NK-92 (cell line): ENCODE data around the gene SEMA5B.

ENCODE experiments used
- DNase-seq: peaks from one replicate; lab custom pipeline; 2025; ENCODE audit not compliant: unreplicated experiment; lab: John Stamatoyannopoulos, UW

Gene SEMA5B

DNA sequence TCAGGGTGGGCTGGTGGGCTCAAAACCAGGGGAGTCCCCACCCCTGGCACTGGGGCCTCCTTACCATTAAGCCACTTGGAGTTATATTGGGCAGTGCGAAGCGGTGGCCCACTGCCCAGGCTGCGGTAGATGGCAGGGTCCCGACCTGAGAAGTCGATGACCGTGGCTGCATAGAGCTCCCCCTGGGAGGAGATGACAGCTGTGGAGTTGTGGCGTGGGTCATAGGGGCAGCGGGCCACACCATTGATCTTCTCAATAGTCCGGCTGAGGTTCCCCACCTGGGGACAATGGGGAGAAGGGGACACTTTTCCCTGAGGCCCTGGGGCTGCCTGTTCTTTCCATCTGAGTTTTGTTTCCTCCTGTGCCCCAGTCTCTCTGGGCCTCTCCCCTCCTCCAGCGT lies 99.8 kb downstream of the SEMA5B start:
- no peak for DNase-seq

DNA sequence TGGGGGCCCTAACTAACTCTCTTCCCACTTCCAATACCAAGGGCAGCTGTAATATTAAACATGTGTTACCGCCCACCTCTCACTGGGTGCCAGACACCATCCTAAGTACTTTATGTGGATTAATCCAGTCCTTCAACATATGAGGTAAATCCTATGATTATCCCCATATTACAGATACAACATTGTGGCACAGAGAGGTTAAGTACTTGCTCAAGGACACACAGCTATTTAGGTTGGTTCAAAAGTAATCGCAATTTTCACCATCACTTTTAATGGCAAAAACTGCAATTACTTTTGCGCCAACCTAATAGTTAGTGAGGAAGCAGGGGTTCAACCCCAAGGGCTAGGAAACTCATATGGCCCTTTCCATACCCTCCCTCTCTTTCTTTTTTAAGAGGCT lies 100.8 kb downstream of the SEMA5B start:
- no peak for DNase-seq

DNA sequence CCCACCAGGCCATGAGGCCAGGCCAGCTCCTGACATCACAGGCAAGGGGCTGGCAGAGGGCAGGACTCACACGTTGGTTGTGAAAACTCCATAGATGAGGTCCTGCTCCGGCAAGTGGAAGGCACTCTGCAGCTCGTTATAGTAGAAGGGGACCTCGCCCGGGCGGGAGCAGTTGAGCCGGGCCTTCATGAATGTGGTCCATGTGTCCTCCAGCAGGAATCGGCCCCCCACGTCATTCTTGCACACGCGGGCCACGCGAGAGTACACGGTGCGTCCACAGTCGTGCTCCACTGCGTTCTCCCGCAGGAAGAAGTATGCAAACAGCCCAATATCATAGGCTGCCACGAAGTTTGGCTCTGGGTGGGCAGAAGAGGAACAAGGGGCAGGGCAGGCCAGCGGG lies 101.2 kb downstream of the SEMA5B start:
- no peak for DNase-seq

DNA sequence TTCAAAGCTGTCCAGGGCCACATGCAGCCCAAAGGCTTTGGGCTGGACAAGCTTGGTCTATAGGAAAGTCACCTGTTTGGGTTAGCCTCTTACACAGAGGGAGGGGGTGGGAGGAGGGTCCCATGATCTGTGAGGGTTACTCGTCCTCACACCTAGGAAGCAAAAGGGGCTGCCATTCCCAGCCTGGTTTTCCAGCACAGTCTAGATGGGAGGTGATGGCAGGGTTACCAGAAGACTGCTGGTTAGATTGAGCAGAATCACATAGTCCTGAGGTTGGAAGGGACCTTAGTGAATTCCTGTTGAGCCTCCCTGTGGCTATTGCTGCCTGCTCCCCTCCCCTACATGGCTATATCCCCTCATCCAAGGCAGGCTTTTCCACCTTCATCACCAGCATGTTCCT lies 101.8 kb downstream of the SEMA5B start:
- no peak for DNase-seq

DNA sequence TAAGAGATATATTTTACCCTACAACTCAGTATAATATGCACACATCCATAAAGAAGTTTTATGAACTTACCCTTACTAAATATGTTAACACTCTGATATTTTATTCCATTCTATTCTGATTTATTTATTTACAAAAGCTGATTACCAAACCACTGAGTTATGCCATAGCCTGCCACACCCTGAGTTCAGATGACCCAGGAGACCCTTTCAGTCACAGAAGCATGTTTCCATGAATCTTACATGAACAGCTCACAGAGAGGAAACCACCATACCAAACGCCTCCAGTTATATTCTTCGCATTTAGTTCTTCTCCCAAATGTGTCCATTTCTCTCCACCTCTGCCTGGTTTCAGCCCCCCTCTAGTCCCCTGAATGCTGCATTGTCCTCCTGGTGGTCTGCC lies 103.5 kb downstream of the SEMA5B start:
- DNase-seq: no peak

DNA sequence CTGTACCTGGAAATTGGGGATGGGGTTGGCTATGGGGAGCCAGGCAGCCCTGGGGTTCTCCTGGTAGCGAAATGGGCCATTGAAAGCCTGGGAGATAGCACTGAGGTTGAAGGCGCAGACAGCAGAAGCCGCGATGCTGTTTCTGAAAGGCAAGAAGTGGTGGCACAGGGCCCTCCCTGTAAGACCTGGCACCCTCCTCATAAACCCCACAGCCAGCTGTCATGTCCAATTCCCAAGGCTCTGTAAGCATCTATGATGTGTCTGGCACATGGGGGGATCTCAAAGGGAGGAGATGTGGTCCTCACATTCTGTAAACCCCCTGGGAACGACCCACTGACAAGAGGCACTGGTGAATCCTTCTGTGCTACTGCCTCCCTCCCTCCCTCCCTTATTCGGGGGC lies 104.0 kb downstream of the SEMA5B start:
- no peak for DNase-seq

DNA sequence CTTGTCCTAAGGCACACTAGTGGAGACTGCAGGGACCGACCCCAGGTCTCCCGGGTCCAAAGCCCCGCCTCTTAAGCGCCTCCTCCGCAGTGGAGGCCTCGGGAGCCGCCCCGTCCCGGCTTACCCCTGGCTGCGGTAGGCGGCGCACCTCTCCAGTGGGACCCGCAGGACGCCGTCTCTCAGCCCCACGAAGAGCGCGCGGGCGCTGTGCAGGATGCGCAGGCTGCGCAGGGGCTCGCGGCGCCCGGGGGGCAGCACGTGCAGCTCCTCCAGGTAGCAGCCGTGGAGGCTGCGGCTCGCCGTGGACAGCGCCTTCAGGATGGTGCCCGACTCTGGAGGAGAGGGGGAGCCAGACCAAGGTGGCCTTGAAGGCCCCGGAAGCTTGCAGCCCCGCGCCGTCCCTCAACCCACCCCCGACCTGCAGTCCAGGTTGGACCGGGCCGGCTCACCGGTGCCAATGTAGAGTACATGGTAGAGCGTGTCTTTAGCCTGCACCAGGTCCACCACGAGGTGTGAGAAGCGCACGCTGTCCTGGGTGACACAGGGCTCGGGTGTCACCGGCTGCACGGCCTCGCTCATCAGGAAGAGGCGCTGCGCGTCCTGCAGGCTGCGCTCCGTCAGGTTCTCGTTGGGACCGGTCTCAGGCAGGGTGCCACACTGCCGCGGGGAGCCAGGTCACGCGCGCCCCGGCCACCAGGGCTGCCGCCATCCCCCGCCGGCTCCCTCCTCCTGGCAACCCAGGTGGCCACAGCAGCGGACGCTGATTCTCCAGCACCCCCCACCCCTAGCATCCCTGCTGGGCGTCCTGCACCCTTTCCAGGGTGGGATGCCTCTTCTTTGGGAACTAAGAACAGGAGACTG lies 105.5 kb downstream of the SEMA5B start:
- DNase-seq: no peak

DNA sequence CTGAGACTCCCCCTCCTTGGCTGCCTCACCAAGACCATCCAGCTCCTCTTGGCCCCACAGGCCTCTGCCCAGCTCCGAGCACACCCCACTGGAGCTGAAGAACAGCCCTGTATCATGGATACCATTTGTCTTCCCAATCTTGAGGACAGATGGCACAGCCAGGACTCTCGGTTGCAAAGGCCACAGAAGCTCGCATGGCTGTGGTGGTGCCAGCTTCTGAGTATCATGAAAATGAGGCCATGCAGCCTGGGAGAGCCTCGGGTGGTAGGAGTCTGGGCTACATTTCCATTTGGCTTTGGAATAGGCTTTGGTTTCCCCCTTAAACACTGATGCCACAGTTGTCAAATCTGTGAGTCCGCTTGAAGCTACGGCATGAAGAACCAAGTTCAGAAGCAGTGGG lies 106.6 kb downstream of the SEMA5B start:
- DNase-seq: no peak

DNA sequence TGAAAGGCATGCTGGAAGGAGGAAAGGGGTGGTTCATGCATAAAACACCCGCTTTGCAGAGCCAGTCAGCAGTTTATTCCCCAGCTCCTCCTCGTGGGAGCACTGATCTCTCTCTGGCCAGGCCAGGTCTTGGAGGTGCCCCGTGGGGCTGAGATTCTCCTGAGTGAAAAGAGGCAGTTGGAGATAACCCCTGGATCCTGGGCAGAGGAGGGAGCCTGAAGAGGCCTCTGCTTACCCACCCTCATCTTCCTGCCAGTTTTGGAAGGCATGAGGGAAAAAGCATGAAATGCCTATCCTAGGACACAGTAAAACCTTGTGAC lies 108.3 kb downstream of the SEMA5B start:
- DNase-seq: no peak

DNA sequence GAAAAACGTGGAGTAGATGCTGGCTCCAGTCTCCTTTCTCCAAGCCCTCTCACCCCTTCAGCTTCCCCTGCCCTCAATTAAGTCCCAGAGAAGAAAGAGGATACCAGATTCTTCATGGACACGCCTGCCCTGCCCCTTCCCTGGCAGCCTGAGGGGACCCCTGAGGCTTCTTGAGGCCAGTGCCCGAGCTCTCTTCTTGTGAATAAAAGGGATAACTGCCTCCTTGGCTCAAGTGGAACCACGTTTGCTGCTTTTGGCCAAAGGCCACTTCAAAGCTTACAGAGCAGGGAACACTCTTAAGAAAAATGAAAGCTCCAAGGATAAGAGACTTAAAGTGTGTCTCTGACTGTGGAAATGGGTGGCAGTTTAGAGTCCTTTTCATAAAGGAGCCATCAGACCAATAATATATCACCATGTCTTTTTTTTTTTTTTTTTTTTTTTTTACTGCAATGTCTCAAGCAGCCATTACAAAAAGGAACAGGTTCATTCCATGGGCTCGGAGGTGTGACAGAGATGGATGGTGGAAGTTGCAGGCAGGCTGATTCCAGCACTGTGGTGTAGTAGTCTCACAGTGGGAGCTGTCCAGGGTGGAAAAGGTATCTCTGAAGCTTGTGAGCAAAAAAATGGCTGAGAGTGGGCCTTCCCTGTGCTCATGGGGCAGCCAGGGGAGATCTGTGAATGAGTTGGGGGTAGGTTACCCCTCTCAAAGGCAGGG lies 108.8 kb downstream of the SEMA5B start:
- no peak for DNase-seq

DNA sequence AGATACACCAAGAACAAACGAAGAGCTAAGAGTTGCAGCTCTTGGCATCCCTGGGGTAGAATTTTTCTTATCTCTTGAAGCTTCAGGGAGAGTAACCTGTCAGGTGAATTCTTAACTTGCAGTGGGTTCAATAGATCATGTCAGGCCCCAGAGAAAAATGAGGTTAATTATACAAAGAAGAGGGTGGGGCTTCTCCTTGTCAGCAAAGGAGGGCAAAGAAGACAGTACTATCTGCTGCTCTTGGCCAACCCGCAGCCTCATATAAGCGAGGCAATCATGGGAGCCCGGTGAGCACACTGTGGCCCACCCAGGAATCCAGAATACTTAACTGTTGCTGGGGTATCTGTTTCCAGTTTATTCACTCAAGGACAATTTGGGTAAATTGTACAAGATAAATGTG lies 110.2 kb downstream of the SEMA5B start:
- no peak for DNase-seq

DNA sequence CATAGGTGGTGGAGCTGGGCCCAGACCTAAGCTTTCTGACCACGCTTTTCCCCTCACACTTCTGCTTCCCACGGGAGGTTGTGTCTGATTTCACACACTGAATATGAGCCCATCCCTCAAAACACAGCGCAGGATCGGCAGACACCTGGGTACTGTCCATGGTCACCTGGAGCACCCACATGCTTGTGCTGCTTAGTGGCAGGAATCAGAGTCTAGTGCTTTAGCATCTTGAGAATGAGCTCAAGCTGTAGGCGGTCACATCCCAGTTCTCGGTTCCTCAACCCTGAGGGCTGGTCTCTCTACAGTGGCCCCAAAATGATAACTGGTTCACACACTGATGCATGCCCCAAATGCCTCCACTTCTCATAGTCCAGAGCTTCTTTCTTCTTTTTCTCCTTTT lies 111.0 kb downstream of the SEMA5B start:
- no peak for DNase-seq

DNA sequence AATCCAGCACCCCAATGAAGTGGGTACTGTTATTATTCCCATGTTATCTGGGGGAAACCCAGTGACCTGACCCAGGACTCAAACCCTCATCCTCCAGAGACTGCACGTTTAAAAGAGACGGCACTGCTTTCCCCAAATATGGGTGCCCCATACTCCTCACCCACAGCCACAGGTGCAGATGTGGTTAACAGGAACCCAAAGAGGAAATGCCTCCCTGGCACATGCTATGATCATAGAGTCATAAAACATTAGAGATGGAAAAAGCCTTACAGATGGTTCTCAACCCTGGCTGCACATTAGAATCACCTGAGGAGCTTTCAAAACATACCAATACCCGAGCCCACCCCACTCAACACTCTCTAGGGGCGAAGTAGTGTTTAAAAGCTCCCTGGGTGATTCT lies 111.5 kb downstream of the SEMA5B start:
- no peak for DNase-seq

DNA sequence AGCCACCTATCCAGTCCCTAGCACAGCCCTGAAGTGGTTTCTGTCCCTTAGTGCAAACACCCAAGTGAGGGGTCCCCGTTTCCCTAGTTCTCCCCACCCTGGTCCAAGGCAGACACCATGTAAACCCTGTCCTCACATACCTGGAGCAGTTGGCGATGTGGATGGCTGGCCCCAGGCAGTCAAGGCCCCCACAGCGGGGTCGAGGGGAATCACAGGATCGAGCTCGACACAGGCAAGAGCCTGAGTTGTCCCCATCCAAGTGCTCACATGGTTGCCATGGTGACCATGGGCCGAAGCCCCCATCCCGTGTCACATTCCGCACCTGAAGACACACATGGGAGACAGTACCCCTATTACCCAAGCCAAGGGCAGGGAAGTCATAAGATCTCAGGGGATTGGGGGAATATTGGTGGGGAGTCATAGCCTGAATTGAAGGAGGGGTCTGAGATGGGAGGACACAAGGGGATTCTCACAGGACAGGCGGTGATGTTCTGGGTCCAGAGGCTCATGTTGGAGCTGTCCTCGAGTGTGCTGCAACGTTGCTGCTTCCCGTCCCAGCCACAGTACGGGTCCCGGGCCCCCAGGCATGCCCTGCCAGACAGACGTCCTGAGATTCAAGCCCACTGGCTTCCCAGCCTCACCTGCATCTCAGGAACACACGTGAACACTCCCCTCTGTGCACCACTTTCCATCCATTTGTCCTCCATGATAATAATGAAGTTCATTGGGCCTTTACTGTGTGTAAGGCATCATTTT lies 112.1 kb downstream of the SEMA5B start:
- DNase-seq: no peak

DNA sequence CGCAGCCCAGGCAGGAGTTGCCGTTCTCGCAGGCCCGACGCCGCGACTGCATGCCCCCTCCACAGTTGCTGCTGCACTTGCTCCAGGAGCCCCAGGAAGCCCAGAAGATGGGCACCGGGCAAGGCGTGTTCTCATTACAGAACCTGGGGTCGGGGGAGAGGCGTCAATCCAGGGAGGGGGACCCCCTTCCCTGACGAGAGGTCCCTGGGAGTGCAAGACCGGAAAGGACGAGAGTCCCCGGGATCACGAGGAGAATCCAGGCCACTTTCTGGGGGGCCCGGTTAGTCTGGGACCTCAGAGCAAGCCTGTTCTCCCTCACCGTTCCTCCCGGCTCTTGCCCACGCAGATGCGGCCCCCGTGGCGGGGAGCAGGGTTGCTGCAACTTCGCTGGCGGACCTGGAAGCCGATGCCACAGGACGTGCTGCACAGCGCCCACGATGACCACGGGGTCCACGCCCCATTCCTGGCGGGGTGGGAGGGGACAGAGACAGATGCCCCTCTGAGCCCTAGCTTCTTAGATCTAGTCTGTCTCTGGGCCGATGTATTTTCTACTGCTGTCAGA lies 113.9 kb downstream of the SEMA5B start:
- no peak for DNase-seq

DNA sequence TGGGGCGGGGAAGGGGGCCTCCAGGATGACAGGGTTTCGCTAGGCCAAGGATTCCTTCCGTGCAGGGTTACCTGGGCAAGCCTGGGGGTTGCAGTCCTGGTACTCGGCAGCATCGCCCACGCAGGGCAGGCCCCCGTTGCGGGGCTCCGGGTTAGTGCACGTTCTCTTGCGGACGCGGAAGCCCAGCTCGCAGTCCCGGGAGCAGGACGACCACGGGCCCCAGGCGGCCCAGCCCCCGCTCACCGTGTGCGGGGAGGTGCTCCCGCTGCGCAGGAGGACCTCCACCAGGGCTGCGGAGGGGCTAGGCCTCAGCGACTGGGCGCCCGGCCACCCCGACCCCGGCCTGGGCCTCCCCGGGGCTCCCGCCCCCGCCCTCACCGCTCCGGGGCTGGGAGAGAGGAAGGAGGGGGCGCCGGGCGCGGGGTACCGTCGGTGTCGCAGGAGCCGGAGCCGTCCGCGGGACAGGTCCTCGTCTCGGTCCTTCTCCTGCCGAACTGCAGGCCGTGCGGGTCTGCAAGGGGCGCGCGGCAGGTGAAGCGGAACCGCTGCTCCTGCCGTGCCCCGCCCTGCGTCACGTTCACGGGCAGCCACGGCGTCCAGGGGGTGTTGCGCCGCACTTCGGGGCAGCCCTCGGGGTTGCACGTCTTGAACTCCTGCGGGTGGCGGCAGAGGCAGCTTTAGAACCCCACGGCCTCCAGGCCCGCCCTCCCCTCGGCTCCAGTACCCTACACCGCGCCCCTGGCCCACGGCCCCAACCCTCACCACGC lies 114.6 kb downstream of the SEMA5B start:
- DNase-seq: no peak

DNA sequence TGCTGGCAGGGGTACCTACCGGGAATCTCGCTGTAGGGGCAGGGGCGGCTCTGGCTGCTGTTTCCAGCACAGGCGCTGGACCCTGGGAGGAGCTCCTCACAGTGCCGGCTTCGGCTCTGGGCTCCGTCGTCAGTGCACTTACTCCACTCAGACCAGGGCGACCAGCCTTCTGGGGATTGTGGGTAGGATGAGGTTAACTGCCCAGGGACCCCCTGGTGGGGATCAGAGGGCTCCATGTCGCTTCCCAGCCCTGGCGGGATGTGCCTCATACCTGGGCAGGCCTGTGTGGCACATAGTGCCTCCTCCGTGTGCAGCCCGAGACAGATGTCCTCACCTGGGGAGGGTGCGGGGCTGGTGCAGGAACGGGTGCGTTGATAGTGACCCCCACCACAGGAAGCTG lies 115.7 kb downstream of the SEMA5B start:
- no peak for DNase-seq

DNA sequence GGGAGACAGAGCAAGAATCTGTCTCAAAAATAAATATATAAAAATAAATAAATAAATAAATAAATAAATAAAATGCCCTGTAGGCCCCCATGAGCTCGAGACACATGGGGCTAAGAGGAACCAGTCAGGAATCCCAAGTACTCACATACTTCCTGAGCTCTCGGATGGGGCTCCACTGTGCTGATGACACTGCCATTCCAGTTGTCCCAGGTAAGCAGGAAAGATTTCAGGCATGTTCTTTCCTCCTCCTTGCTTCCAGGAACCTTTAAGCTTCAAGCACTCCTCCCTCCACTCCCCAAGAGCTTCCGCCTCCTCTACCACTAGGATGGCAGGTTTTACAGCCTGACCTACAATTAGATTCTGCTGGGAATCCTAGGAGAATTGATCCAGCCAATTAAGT lies 119.3 kb downstream of the SEMA5B start:
- no peak for DNase-seq

DNA sequence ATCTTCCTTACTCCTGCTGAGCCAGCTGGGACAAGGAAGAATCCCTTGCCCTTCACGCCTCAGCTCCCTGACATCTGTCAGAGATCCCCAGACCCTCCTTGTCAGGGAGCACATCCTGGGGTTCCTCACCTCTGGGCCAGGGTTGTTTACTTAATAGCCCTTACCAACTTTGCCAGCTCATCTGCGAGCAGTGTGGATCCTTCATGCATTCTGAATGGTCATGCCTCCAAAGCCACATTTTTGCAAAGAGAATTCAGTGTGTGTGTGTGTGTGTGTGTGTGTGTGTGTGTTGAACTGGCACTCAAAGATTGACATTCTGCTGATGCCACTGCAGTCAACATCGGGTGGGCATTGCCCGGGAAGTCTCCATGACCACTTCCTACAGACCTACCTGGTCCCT lies 120.1 kb downstream of the SEMA5B start:
- no peak for DNase-seq

DNA sequence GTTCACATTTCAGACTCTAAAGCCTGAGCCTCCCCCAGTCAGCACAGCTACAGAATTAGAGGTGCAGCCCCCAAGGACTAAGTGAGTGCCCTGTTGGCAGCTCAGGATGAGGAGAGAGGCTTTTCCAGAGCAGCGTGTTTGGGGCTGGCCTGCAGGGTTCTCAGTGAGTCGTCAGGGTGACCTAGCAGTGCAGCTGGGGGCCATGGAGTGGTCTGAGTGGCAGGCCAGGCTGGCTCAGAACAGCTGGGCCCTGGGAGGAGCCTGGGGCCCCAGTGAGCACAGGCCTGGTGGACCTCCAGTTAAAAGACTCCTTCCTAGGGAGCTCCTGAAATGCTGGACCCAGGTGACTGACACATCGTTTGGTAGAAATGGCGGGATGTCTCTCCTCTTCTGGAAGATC lies 124.4 kb downstream of the SEMA5B start:
- DNase-seq: no peak

DNA sequence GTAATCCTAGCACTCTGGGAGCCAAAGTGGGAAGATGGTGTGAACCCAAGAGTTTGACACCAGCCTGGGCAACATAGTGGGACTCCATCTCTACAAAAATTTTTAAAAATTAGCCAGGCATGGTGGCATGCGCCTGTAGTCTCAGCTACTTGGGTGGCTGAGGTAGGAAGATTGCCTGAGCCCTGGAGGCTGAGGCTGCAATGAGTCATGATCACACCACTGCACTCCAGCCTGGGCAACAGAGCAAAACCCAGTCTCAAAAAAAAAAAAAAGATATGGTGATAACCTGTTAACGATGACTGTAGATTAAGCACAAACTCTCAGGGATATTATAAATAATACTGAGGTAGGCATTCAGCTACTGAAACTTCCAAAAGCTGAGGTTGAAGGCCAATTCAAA lies 125.2 kb downstream of the SEMA5B start:
- no peak for DNase-seq
